Heart left ventricle (tissue), 16 donors: Measurements from ENCODE around the gene ZNF503. TPM values are rescaled to one million over a fixed set of nuclear protein-coding genes. Genes with fewer than 3 reads are reported as not detected.

ENCODE experiments used
- ATAC-seq, 4 donors: fragments of 200-7000 bp; cut with Tn5 transposase; one replicate each; pipeline ENCODE4 v1.9.1; 2020 to 2022; ENCODE audit warnings: moderate library complexity in 4 of 4, mild to moderate bottlenecking in 3 of 4, moderate number of reproducible peaks in 1 of 4
- DNase-seq, 5 donors: peaks; one replicate each; pipeline ENCODE4 v3.0.0-alpha.2; 2020
- H3K27ac ChIP-seq, 12 donors: fragments of 200-600 bp; sonication (generic) in 4 of 12; one replicate each; pipeline versions ENCODE4 v1.5.0 to v1.8.0; 2016 to 2022; ENCODE audit warnings: mild to moderate bottlenecking in 2 of 12
- H3K27me3 ChIP-seq, 9 donors: fragments of 200-600 bp; sonication (generic) in 2 of 9; one replicate each; pipeline versions ENCODE4 v1.5.1 to v1.8.0; 2016 to 2022; ENCODE audit warnings: mild to moderate bottlenecking in 3 of 9
- H3K36me3 ChIP-seq, 9 donors: fragments of 200-600 bp; sonication (generic) in 2 of 9; one replicate each; pipeline versions ENCODE4 v1.5.0 to v1.8.0; 2018 to 2022; ENCODE audit warnings: mild to moderate bottlenecking in 2 of 9
- H3K4me1 ChIP-seq, 12 donors: fragments of 200-600 bp; sonication (generic) in 4 of 12; one replicate each; pipeline versions ENCODE4 v1.5.0 to v1.8.0; 2016 to 2022; ENCODE audit warnings: mild to moderate bottlenecking in 3 of 12
- H3K4me3 ChIP-seq, 12 donors: fragments of 200-600 bp; sonication (generic) in 4 of 12; one replicate each; pipeline versions ENCODE4 v1.5.0 to v1.8.0; 2017 to 2022; ENCODE audit warnings: mild to moderate bottlenecking in 9 of 12, moderate library complexity in 4 of 12
- H3K9me3 ChIP-seq, 12 donors: fragments of 200-600 bp; sonication (generic) in 4 of 12; one replicate each; pipeline versions ENCODE4 v1.5.0 to v1.8.0; 2016 to 2022; ENCODE audit warnings: mild to moderate bottlenecking in 1 of 12
- CTCF ChIP-seq, 12 donors: fragments of 200-600 bp; sonication (generic) in 4 of 12; IDR thresholded peaks; one replicate each; pipeline versions ENCODE4 v1.5.0 to v1.8.0; 2018 to 2022; ENCODE audit warnings: antibody characterized with exemption in 12 of 12, mild to moderate bottlenecking in 5 of 12
- POLR2A ChIP-seq, 2 donors: fragments of 450-650 bp; IDR thresholded peaks; one replicate each; pipeline ENCODE4 v1.6.1; 2017; ENCODE audit warnings: antibody characterized with exemption in 2 of 2, mild to moderate bottlenecking in 2 of 2, moderate library complexity in 2 of 2
- WGBS, 4 donors: extraction: QIAGEN DNeasy Blood & Tissue Kit in 2 of 4; methylation state at CpG; one replicate each; pipeline versions ENCODE4 v1.1.5 to v1.1.7; 2013 to 2018; 5-methylcytosine and 5-hydroxymethylcytosine counted together
- intact Hi-C, 10 donors: fragments of 100-400 bp; cut with DNase I; formaldehyde crosslinking; loops; one replicate each; pipeline versions ENCODE4 v1.11.1 to v1.14.2; 2022
- polyA plus RNA-seq, 2 donors: library from polyadenylated mRNA; stranded (reverse); fragments of 200-250 nt; gene quantifications; one replicate each; pipeline ENCODE4 v1.2.3, GENCODE V29; 2013
- total RNA-seq, 9 donors: library from RNA; depleted of rRNA in 2 of 9; stranded (reverse); fragments of >200 nt in 2 of 9; fragmentation: NEBNext Ultra II Directional in 3 of 9; extraction: Animal tissue kit (Norgen Biotek cat#: 25700) in 3 of 9; gene quantifications; one replicate each; pipeline versions ENCODE4 v1.1.0 to v1.2.4, GENCODE V29; 2016 to 2023
- donor health status: ischemic (EF 13 %, LVEDD 7.1; RV severe dilation, severe dysfunction).
- donor health status: healthy with polysubstance abuse.
- donor health status: DM: no; HTN: yes; CAD: no.
- donor health status: DM: no; HTN: no; CAD: no.
- donor health status: ischemic (EF 25% LVEDD 6.9; RV normal size, moderate dysfunction).
- donor health status: ischemic (EF 25% LVEDD 5.7; RV mildly dilated, moderate dysfunction).
- donor health status: healthy.
- donor health status: DM: yes; HTN: yes; CAD: no.
- donor health status: ischemic (EF 35%, LVEDD 5.7; RV mildly dilated, moderate dysfunction).
- donor health status: nonischemic (EF 11% LVEDD 7.7; RV severe dilation, severe dysfunction).
- donor health status: DM: yes; HTN: yes; CAD: no.
- donor health status: PGD.
- donor health status: ischemic (EF 29% LVEDD 5.4; RV normal size, mild dysfunction).
- donor health status: nonischemic (EF 23%, LVEDD 6.1; RV moderate dilation, normal function).

ZNF503 gene
- total and polyA plus RNA-seq, 11 donors = 3.4 to 8.6 (median 7.1) TPM

GRCh38 chr10:75403939-75404814 is 2.6 kb upstream of the ZNF503 start:
- WGBS, 4 donors = 7 to 25% (median 15%) methylated on average over 31 to 58 of the region's 58 CpGs
- intact Hi-C loops = loop anchor here (2.0 to 10.0 kb wide), 24 partner anchors 27 to 1601 kb away; partner anchors contain the start of gene LRMDA (in 1 of the 10)
- H3K9me3 ChIP-seq = no peaks in the 10 kb centered on the region
- H3K27me3 ChIP-seq = peaks cover 0 to 36% (median 0%) of the 10 kb centered on the region in 9 donors
- TF ChIP-seq POLR2A (IDR thresholded peaks at IDR 0.05) = no peak
- TF ChIP-seq CTCF (IDR thresholded peaks at IDR 0.05) = no peak
- H3K36me3 ChIP-seq = peaks cover 0 to 6% (median 3%) of the 10 kb centered on the region in 9 donors
- peaks cover 0 to 55% (median 22%) of the 10 kb centered on the region in 12 donors for H3K4me1 ChIP-seq
- H3K4me3 ChIP-seq = peak overlapping the region; percentile 52 to 97 (median 88)
- H3K27ac ChIP-seq = peak overlapping the region in 10 of 12 donors; percentile 92 to 100 (median 98)
- DNase-seq = peak in 2 of 5 donors; percentile 45 to 52
- no peak for ATAC-seq

GRCh38 chr10:75403144-75403938 is 1.8 kb upstream of the ZNF503 start:
- ATAC-seq = no peak
- H3K4me3 ChIP-seq = peak overlapping the region; percentile 52 to 97 (median 88)
- intact Hi-C loops = loop anchor here (2.0 to 10.0 kb wide), 24 partner anchors 27 to 1601 kb away; partner anchors contain the start of gene LRMDA (in 1 of the 10)
- H3K9me3 ChIP-seq = no peaks in the 10 kb centered on the region
- peak overlapping the region; percentile 81 to 100 (median 97) for H3K27ac ChIP-seq
- peaks cover 0 to 15% (median 9%) of the 10 kb centered on the region in 9 donors for H3K36me3 ChIP-seq
- peaks cover 0 to 59% (median 23%) of the 10 kb centered on the region in 12 donors for H3K4me1 ChIP-seq
- TF ChIP-seq CTCF (IDR thresholded peaks at IDR 0.05) (no peak), POLR2A (IDR thresholded peaks at IDR 0.05) (no peak)
- H3K27me3 ChIP-seq = peaks cover 0 to 36% (median 0%) of the 10 kb centered on the region in 9 donors
- 0 to 1% (median 1%) methylated on average over 49 to 56 of the region's 56 CpGs for WGBS, 4 donors
- DNase-seq = peak in 4 of 5 donors; percentile 23 to 54 (median 40)

GRCh38 chr10:75402486-75403143 is 1.1 kb upstream of the ZNF503 start:
- peak; percentile 0 to 11 (median 4) for ATAC-seq
- Histone ChIP-seq H3K9me3 (no peaks in the 10 kb centered on the region), H3K36me3 (peaks cover 0 to 19% (median 9%) of the 10 kb centered on the region in 9 donors), H3K27me3 (peaks cover 0 to 36% (median 0%) of the 10 kb centered on the region in 9 donors), H3K4me3 (peak overlapping the region; percentile 52 to 97 (median 88)), H3K27ac (peak overlapping the region; percentile 81 to 100 (median 97)), H3K4me1 (peaks cover 0 to 53% (median 20%) of the 10 kb centered on the region in 12 donors)
- TF ChIP-seq POLR2A (IDR thresholded peaks at IDR 0.05) (no peak), CTCF (IDR thresholded peaks at IDR 0.05) (no peak)
- DNase-seq = peak in 4 of 5 donors; percentile 34 to 48 (median 44)
- WGBS, 4 donors = 0 to 1% (median 0%) methylated on average over 37 to 42 of the region's 42 CpGs
- intact Hi-C loops = loop anchor here (2.0 to 10.0 kb wide), 24 partner anchors 28 to 1602 kb away; partner anchors contain the start of gene LRMDA (in 1 of the 10)
